ENCODE data around the gene KRT76. TPM values are rescaled to one million over a fixed set of nuclear protein-coding genes. Genes with fewer than 3 reads are reported as not detected.

KRT76 gene
- total and polyA plus RNA-seq, 3 experiments from 2014 or later = not detected

DNA sequence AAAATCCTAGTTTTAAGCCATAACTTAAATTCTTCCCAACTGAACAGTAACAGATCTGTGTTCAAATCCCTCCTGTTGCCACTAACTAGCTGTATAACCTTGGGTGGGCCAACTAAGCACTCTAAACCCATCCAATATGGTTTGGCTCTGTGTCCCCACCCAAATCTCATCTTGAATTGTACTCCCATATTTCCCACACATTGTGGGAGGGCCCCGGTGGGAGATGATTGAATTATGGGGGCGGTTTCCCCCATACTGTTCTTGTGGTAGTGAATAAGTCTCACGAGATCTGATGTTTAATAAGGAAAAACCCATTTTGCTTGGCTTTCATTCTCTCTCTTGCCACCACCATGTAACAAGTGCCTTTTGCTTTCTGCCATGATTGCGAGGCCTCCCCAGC lies 38.0 kb upstream of the KRT76 start:
- Histone ChIP-seq H3K27ac (ENCODE audit: low read depth, low read length) (no peak overlapping the region), H3K27me3 (ENCODE audit: insufficient read depth, low read length, poor library complexity, severe bottlenecking) (no peaks in the 10 kb centered on the region), H3K9me3 (ENCODE audit: low read length) (no peaks in the 10 kb centered on the region), H3K36me3 (ENCODE audit: insufficient read depth, low read length) (no peaks in the 10 kb centered on the region), H3K4me1 (ENCODE audit: insufficient read depth, low read length) (peaks cover 14% of the 10 kb centered on the region), H3K4me3 (ENCODE audit: low read length) (no peak overlapping the region)
- DNase-seq = no peak
- CTCF ChIA-PET = no interaction called here
- no peak overlapping the region for H3K4me3 Mint-ChIP-seq
- no peaks in the 10 kb centered on the region for H3K36me3 Mint-ChIP-seq
- H3K27ac Mint-ChIP-seq = no peak overlapping the region
- peaks cover 12 to 19% of the 10 kb centered on the region in 2 donors for H3K27me3 Mint-ChIP-seq
- H3K9me3 Mint-ChIP-seq = no peaks in the 10 kb centered on the region
- H3K4me1 Mint-ChIP-seq = peaks cover 3 to 5% (median 4%) of the 10 kb centered on the region in 3 donors
- POLR2A ChIA-PET = no interaction called here

- Histone ChIP-seq H3K4me1 (ENCODE audit: insufficient read depth, low read length) (peaks cover 14% of the 10 kb centered on the region), H3K9me3 (ENCODE audit: low read length) (no peaks in the 10 kb centered on the region), H3K36me3 (ENCODE audit: insufficient read depth, low read length) (no peaks in the 10 kb centered on the region), H3K4me3 (ENCODE audit: low read length) (no peak overlapping the region), H3K27me3 (ENCODE audit: insufficient read depth, low read length, poor library complexity, severe bottlenecking) (no peaks in the 10 kb centered on the region), H3K27ac (ENCODE audit: low read depth, low read length) (no peak overlapping the region)
- H3K36me3 Mint-ChIP-seq = no peaks in the 10 kb centered on the region
- H3K9me3 Mint-ChIP-seq = no peaks in the 10 kb centered on the region
- peak overlapping the region in 1 of 8 donors; percentile 37 for H3K27ac Mint-ChIP-seq
- peaks cover 3 to 5% (median 4%) of the 10 kb centered on the region in 3 donors for H3K4me1 Mint-ChIP-seq
- no peak for DNase-seq
- no peak overlapping the region for H3K4me3 Mint-ChIP-seq
- peaks cover 12 to 18% of the 10 kb centered on the region in 2 donors for H3K27me3 Mint-ChIP-seq
- CTCF ChIA-PET = no interaction called here
- POLR2A ChIA-PET = no interaction called here
Measured at GRCh38 chr12:52814710-52815155, 37.6 kb upstream of the KRT76 start.

DNA sequence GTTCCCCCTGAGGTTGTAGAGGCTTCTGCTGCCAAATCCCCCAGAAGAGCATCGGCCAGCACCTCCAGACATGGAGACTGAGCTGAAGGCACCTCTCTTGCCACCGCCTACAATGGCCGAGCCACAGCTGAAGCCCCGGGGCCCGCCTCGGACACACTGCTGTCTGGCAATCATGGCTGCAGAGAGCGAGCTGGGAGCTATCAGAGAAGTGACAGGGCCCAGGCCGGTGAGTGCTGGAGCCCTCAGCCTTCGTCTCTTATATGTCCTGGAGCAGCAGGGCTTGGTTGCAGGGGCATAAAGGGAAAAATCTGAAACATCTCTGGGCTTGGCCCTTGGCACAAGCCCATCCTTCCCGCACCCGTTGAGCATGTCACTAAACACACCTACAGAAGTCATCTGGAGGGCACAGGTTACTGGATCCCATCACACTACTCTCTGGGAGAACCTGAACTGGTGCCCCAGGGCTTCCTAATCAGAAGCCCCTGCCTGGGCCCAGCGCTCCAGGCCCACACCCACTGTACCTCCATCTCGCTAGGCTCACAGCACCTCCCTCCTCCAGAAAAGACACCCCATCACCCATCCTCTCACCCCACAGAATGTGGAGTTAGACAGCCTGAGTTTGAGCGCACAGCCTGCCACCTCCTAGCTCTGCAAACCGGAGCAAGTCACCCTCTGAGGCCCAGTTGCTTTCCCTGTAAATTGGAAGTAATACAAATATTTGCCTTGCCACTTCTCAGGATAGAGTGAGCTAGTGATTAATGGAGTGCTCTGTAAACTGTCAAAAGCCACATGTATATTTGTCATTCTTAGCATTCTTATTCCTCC lies 37.0 kb upstream of the KRT76 start, which contains the start of gene KRT4:
KRT4 (minus strand) TSS at position 232 of the 825 bp plus-strand sequence; CDS start at position 174, 58 bp downstream.
- peak within 1 kb of the TSS in 2 of 8 donors; percentile 5 to 37 for H3K27ac Mint-ChIP-seq
- DNase-seq = no peak
- H3K4me1 Mint-ChIP-seq = peaks cover 3 to 5% (median 4%) of the 10 kb centered on the region in 3 donors
- Histone ChIP-seq H3K27me3 (ENCODE audit: insufficient read depth, low read length, poor library complexity, severe bottlenecking) (no peaks in the 10 kb centered on the region), H3K4me1 (ENCODE audit: insufficient read depth, low read length) (peaks cover 14% of the 10 kb centered on the region), H3K4me3 (ENCODE audit: low read length) (no peak within 1 kb of the TSS), H3K27ac (ENCODE audit: low read depth, low read length) (no peak within 1 kb of the TSS), H3K9me3 (ENCODE audit: low read length) (no peaks in the 10 kb centered on the region), H3K36me3 (ENCODE audit: insufficient read depth, low read length) (no peaks in the 10 kb centered on the region)
- peaks cover 15 to 19% of the 10 kb centered on the region in 2 donors for H3K27me3 Mint-ChIP-seq
- no peak within 1 kb of the TSS for H3K4me3 Mint-ChIP-seq
- H3K9me3 Mint-ChIP-seq = no peaks in the 10 kb centered on the region
- H3K36me3 Mint-ChIP-seq = no peaks in the 10 kb centered on the region
- POLR2A ChIA-PET = no interaction called here
- CTCF ChIA-PET = interaction anchor here (0.6 to 0.8 kb wide), 2 partner anchors 159 to 228 kb away, joined by 3 read pairs; no protein-coding TSS in a partner anchor

GRCh38 chr12:52813203-52813819 lies 36.2 kb upstream of the KRT76 start:
- H3K27me3 Mint-ChIP-seq = peaks cover 10 to 21% of the 10 kb centered on the region in 2 donors
- H3K27ac Mint-ChIP-seq = no peak overlapping the region
- Histone ChIP-seq H3K27me3 (ENCODE audit: insufficient read depth, low read length, poor library complexity, severe bottlenecking) (no peaks in the 10 kb centered on the region), H3K4me3 (ENCODE audit: low read length) (no peak overlapping the region), H3K9me3 (ENCODE audit: low read length) (no peaks in the 10 kb centered on the region), H3K27ac (ENCODE audit: low read depth, low read length) (no peak overlapping the region), H3K4me1 (ENCODE audit: insufficient read depth, low read length) (peaks cover 12% of the 10 kb centered on the region), H3K36me3 (ENCODE audit: insufficient read depth, low read length) (no peaks in the 10 kb centered on the region)
- no peaks in the 10 kb centered on the region for H3K36me3 Mint-ChIP-seq
- no peaks in the 10 kb centered on the region for H3K9me3 Mint-ChIP-seq
- CTCF ChIA-PET = interaction anchor here (0.6 to 1.6 kb wide), 3 partner anchors 72 to 227 kb away, joined by 3 read pairs; no protein-coding TSS in a partner anchor
- H3K4me1 Mint-ChIP-seq = peaks cover 3 to 5% (median 4%) of the 10 kb centered on the region in 3 donors
- H3K4me3 Mint-ChIP-seq = no peak overlapping the region
- no peak for DNase-seq
- POLR2A ChIA-PET = no interaction called here

DNA sequence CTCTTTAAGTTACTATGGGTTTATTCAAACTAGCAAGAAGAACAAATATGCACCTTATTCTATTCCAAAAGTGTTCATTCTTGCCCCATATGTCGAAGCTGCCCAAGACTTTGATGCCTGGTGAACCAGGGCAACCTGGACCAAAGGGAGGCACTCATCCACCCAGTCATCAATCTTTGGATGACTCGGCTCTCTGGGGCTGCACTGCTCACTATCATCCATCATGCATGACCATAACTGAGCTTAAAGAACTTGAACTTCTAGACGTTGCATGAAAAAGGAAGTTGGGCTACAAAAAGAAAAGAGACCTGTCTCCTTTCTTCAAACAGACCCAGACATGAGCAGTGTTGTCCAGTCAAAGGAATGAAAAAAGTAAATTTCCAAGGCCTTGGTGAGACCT lies 35.6 kb upstream of the KRT76 start:
- Histone ChIP-seq H3K27me3 (ENCODE audit: insufficient read depth, low read length, poor library complexity, severe bottlenecking) (no peaks in the 10 kb centered on the region), H3K4me1 (ENCODE audit: insufficient read depth, low read length) (peaks cover 6% of the 10 kb centered on the region), H3K4me3 (ENCODE audit: low read length) (no peak overlapping the region), H3K36me3 (ENCODE audit: insufficient read depth, low read length) (no peaks in the 10 kb centered on the region), H3K27ac (ENCODE audit: low read depth, low read length) (no peak overlapping the region), H3K9me3 (ENCODE audit: low read length) (no peaks in the 10 kb centered on the region)
- POLR2A ChIA-PET = no interaction called here
- H3K27ac Mint-ChIP-seq = no peak overlapping the region
- no peaks in the 10 kb centered on the region for H3K9me3 Mint-ChIP-seq
- CTCF ChIA-PET = interaction anchor here (1.6 kb wide), 1 partner anchor 72 kb away, joined by 3 read pairs; no protein-coding TSS in a partner anchor
- peaks cover 3 to 5% (median 4%) of the 10 kb centered on the region in 3 donors for H3K4me1 Mint-ChIP-seq
- H3K27me3 Mint-ChIP-seq = peaks cover 8 to 21% of the 10 kb centered on the region in 2 donors
- no peak overlapping the region for H3K4me3 Mint-ChIP-seq
- no peaks in the 10 kb centered on the region for H3K36me3 Mint-ChIP-seq
- no peak for DNase-seq

GRCh38 chr12:52812073-52812400 lies 34.9 kb upstream of the KRT76 start:
- Mint-ChIP-seq H3K4me1 (no peaks in the 10 kb centered on the region), H3K9me3 (no peaks in the 10 kb centered on the region), H3K27ac (no peak overlapping the region), H3K4me3 (no peak overlapping the region), H3K36me3 (no peaks in the 10 kb centered on the region), H3K27me3 (peaks cover 6 to 21% of the 10 kb centered on the region in 2 donors)
- H3K4me1 ChIP-seq (ENCODE audit: insufficient read depth, low read length) = no peaks in the 10 kb centered on the region
- POLR2A ChIA-PET = no interaction called here
- CTCF ChIA-PET = interaction anchor here (1.6 kb wide), 1 partner anchor 73 kb away, joined by 3 read pairs; no protein-coding TSS in a partner anchor
- H3K4me3 ChIP-seq (ENCODE audit: low read length) = no peak overlapping the region
- no peak overlapping the region for H3K27ac ChIP-seq (ENCODE audit: low read depth, low read length)
- H3K36me3 ChIP-seq (ENCODE audit: insufficient read depth, low read length) = no peaks in the 10 kb centered on the region
- H3K9me3 ChIP-seq (ENCODE audit: low read length) = no peaks in the 10 kb centered on the region
- DNase-seq = no peak
- H3K27me3 ChIP-seq (ENCODE audit: insufficient read depth, low read length, poor library complexity, severe bottlenecking) = no peaks in the 10 kb centered on the region

- Mint-ChIP-seq H3K27ac (no peak overlapping the region), H3K4me3 (no peak overlapping the region), H3K27me3 (peaks cover 6 to 24% of the 10 kb centered on the region in 2 donors), H3K4me1 (no peaks in the 10 kb centered on the region), H3K36me3 (no peaks in the 10 kb centered on the region), H3K9me3 (no peaks in the 10 kb centered on the region)
- H3K27me3 ChIP-seq (ENCODE audit: insufficient read depth, low read length, poor library complexity, severe bottlenecking) = no peaks in the 10 kb centered on the region
- H3K9me3 ChIP-seq (ENCODE audit: low read length) = no peaks in the 10 kb centered on the region
- POLR2A ChIA-PET = no interaction called here
- H3K4me1 ChIP-seq (ENCODE audit: insufficient read depth, low read length) = no peaks in the 10 kb centered on the region
- no peak overlapping the region for H3K27ac ChIP-seq (ENCODE audit: low read depth, low read length)
- no peaks in the 10 kb centered on the region for H3K36me3 ChIP-seq (ENCODE audit: insufficient read depth, low read length)
- CTCF ChIA-PET = interaction anchor here (1.6 kb wide), 1 partner anchor 74 kb away, joined by 3 read pairs; no protein-coding TSS in a partner anchor
- no peak overlapping the region for H3K4me3 ChIP-seq (ENCODE audit: low read length)
- DNase-seq = no peak
Measured at GRCh38 chr12:52811191-52812072, 34.3 kb upstream of the KRT76 start.
